OCI-LY7 (cell line): ENCODE data around the gene MAPRE2.

Experiments
- EZH2phosphoT487 ChIP-seq: fragments of 200-600 bp; sonication (generic); IDR thresholded peaks from 2 replicates; pipeline ENCODE4 v1.6.1; 2018; ENCODE audit warnings: low read depth, borderline replicate concordance, mild to moderate bottlenecking, mixed run types, antibody characterized with exemption, low read length, moderate library complexity, mixed read lengths
- TF ChIP-seq, protein P1 (sequence below): fragments of 200-600 bp; sonication (generic); conservative IDR thresholded peaks from 2 replicates; pipeline ENCODE4 v1.5.1; 2014; ENCODE audit warnings: mild to moderate bottlenecking, antibody characterized with exemption, low read length, moderate library complexity, mixed read lengths

DNA sequence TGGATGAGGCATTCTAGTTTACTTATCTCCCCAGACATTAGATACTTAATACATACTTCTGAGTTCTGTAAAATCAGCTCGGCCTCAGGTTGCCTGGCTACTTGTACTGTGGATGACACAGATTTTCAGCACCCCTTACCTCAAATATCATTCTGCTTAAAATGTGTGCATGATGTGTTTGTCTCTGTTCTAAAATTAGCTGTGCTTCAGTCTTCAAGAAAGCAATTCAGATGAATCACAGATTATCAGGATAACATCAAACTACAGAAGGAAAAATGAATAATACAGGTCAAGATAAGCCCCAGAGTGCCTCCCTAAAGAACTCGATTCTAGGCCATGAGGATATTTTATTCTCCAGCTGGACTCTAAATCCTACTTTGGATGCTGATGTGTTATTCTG, 21.3 kb upstream of the MAPRE2 start:
- TF ChIP-seq, protein P1, sequence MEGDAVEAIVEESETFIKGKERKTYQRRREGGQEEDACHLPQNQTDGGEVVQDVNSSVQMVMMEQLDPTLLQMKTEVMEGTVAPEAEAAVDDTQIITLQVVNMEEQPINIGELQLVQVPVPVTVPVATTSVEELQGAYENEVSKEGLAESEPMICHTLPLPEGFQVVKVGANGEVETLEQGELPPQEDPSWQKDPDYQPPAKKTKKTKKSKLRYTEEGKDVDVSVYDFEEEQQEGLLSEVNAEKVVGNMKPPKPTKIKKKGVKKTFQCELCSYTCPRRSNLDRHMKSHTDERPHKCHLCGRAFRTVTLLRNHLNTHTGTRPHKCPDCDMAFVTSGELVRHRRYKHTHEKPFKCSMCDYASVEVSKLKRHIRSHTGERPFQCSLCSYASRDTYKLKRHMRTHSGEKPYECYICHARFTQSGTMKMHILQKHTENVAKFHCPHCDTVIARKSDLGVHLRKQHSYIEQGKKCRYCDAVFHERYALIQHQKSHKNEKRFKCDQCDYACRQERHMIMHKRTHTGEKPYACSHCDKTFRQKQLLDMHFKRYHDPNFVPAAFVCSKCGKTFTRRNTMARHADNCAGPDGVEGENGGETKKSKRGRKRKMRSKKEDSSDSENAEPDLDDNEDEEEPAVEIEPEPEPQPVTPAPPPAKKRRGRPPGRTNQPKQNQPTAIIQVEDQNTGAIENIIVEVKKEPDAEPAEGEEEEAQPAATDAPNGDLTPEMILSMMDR, result no peak
- TF ChIP-seq EZH2phosphoT487, result no peak
